Fibroblast of the aortic adventitia (primary cell): ENCODE data around the gene PNLIPRP2. TPM values are rescaled to one million over a fixed set of nuclear protein-coding genes. Genes with fewer than 3 reads are reported as not detected.

ENCODE experiments used
- DNase-seq: peaks from one replicate; pipeline ENCODE4 v3.0.0-alpha.2; 2010; ENCODE audit warnings: low read depth
- H3K4me3 ChIP-seq: 2 replicates; pipeline ENCODE4 v1.5.1; 2011; ENCODE audit warnings: low read depth, mild to moderate bottlenecking, control low read depth, low read length, moderate library complexity
- total RNA-seq: library from RNA; depleted of rRNA; stranded (reverse); fragments of >200 nt; gene quantifications from 2 replicates; pipeline ENCODE4 v1.2.3, GENCODE V29; 2012; ENCODE audit warnings: low replicate concordance
- TF ChIP-seq, protein P1 (sequence below): IDR thresholded peaks from 2 replicates; pipeline ENCODE4 v1.5.1; 2011; ENCODE audit warnings: mild to moderate bottlenecking, low read length, control low read depth, inconsistent platforms; ENCODE audit not compliant: insufficient read depth

The PNLIPRP2 gene
- not detected in 2 replicates for total RNA-seq

DNA sequence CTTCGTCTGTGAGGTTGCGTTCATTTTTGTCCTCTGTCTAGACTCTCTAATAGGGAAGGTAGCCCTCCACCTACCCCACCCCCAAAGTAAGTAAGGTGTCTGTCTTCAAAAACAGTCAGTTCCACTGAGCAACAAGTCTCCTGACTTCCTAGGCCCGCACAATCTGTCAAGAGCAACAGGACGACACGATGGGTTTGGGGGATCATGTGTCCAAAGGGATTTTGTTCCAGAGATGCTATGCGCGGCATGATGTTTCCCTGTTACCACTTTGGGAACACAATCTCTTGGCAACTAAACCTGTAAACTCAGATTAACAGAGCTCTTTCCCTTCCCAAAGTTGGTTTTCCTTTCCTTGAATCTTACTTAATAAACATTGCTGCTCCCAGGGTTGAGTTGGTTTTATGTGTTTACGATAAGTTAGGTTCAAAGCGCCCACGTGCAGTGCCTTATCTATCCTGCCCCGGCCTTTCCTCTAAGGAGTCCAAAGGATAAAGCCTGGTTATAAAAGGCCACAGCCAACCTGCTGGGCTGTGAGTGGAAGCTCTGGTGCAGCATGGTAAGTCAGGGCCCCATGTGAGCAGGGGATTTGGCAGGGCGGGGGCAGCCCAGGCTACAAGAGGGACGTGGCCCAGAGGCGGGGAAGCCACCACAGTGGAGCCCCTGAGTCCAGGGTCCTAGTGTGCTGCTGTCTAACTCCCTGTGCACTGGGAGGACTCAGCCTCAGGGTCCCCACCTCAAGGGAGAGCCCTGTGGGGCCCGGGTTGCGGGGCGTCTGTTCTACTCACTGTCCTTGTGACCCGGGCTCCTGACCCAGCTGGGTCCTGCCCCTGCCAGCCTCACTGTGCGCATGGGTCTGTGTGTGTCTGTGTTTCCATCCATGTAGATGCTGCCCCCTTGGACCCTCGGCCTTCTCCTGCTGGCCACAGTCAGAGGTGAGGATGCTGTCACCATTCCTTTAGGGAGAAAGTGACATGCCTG is at the start of gene PNLIPRP2:
Gene PNLIPRP2 (plus strand): TSS at position 531 of the 978 bp plus-strand sequence.
- no peak within 1 kb of the TSS for H3K4me3 ChIP-seq
- DNase-seq = no peak
- TF ChIP-seq, protein P1, sequence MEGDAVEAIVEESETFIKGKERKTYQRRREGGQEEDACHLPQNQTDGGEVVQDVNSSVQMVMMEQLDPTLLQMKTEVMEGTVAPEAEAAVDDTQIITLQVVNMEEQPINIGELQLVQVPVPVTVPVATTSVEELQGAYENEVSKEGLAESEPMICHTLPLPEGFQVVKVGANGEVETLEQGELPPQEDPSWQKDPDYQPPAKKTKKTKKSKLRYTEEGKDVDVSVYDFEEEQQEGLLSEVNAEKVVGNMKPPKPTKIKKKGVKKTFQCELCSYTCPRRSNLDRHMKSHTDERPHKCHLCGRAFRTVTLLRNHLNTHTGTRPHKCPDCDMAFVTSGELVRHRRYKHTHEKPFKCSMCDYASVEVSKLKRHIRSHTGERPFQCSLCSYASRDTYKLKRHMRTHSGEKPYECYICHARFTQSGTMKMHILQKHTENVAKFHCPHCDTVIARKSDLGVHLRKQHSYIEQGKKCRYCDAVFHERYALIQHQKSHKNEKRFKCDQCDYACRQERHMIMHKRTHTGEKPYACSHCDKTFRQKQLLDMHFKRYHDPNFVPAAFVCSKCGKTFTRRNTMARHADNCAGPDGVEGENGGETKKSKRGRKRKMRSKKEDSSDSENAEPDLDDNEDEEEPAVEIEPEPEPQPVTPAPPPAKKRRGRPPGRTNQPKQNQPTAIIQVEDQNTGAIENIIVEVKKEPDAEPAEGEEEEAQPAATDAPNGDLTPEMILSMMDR = no peak

DNA sequence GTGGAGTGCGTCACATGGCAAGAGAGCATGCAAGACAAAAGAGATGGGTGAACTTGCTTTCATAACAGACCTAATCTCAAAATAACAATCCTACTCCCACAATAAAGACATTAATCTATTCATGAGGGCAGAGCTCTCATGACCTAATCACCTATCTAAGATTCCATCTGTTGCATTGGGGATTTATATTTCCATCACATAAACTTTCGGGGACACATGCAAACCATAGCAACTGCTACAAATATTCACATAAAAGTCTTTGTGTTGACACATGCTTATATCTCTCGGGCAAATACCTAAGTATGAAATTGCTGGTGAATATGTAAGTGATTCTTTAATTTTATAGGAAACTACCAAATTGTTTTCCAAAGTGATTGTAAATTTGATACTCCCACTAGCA is 46.0 kb upstream of the PNLIPRP2 start:
- DNase-seq = no peak
- H3K4me3 ChIP-seq = no peak overlapping the region
- TF ChIP-seq, protein P1 = no peak

DNA sequence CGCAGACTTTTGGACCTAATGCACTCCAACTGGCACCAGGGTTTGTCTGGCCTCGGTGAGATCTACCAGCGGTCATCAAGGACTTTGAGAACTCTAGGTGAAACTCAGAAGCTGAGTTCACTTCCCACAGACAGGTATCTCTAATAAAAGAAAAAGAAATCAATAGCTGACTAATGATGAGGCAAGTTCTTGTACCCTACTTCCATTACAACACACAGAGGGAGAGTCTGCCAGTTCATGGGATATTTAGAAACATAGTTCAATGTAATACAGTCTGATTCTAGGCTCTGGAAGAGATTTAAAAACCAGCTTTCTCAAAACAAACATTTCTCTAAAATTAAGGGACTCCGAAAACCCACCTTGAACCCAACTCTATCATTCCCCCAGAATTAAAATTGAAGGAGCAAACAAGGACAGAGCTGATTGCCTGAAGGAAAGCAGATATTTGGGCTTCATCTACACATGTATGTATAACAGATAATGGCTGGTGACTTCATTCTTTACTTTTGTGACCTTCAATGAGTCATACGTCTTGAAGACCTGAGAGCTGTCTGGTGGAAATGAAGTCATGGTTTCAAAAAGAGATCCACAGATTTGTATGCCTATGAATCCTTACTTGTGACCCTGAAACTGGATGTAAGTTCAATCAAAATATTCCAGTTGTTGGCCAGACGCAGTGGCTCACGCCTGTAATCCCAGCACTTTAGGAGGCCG is 32.7 kb upstream of the PNLIPRP2 start:
- DNase-seq = no peak
- TF ChIP-seq, protein P1 = no peak
- H3K4me3 ChIP-seq = no peak overlapping the region

DNA sequence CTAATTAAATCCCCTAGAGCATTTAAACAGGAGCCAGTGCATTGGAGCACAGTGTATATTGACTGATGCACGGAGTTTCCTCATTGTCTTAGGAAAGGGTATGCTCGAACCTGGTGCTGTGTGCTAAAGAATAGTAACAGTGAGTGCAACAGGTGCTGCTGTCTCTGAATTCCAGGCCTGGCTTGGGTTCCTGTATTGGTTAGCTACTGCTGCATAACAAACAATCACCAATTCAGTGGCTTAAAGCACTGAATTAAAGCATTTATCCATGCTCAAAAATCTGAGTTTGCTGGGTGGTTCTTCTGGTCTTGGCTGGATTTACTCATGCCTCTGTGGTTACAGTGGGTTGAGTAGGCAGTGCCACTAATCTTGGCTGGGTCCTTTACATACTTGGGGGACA is 31.8 kb upstream of the PNLIPRP2 start:
- no peak overlapping the region for H3K4me3 ChIP-seq
- TF ChIP-seq, protein P1 = no peak
- no peak for DNase-seq

DNA sequence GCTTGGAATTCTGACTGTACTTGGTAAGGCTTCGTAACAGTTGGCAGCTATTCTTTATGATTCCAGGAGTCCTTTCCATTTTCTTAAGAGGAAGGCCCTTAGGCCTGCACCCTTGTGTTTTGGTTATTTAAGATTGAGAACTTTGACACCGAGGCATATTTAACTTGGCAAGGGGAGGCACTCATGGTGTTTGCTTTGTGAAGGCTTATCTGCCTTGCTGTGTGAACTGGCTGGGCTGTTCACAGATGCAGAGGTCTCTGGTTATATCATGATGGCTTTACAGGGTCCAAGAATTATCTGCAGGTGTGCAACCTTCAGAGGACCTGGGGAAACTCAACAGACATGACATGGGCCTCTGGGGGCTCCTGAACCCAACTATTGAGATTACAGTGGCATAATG is 30.8 kb upstream of the PNLIPRP2 start:
- TF ChIP-seq, protein P1 = no peak
- DNase-seq = no peak
- no peak overlapping the region for H3K4me3 ChIP-seq

DNA sequence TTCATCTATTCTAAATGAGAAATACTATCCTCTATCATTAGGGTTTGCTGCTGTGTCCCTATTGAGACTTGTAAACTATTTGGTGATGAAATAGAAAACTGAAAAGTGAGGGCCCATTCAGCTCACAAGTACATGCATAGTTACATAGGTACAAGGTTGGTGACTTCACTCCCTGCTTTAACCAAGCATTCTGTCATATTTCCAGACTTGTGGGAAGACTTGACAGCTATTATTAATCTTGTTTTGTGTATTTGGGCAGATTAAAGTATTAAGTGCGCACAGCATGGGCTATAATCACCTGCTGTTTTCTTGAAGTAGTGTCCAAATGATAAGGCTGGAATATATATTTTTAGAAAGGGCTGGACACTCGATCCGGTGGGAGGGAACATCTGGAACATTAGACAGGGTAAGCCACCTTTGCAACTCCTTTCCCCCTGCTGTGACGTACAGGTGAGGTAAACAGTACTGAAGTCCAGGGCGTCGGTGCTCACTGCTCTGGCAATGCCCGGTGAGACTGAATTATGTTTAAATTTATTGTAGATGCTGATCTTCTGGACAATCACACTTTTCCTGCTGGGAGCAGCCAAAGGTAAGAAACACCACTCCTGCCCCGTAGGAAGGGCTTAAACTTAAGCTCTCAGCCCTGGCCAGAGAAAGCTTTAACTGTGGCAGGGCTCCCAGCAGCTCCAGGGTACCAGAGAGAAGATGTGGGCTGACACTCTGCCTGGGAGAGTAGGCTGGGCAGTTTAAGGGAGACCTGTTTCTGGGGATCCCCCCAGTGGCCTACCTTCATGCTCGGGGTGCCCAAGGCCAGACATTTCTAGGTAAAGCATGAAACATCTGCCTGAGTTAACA is 29.9 kb upstream of the PNLIPRP2 start, which contains the start of gene PNLIPRP1:
Gene PNLIPRP1 (plus strand): TSS at position 370 of the 855 bp plus-strand sequence. CDS start 171 bp downstream, at position 541.
- no peak within 1 kb of the TSS for H3K4me3 ChIP-seq
- TF ChIP-seq, protein P1 = no peak
- no peak for DNase-seq
